Activated gamma-delta T cell (primary cell): ENCODE measurements around the gene SLC17A6.

Source experiments
- DNase-seq: peaks from one replicate; lab custom pipeline; 2025; lab: John Stamatoyannopoulos, UW
- total RNA-seq, 2 donors: gene quantifications; one replicate each; lab custom pipeline; 2026; lab: John Stamatoyannopoulos, UW

Gene SLC17A6
- 0 reads per million in 2 donors for total RNA-seq

DNA sequence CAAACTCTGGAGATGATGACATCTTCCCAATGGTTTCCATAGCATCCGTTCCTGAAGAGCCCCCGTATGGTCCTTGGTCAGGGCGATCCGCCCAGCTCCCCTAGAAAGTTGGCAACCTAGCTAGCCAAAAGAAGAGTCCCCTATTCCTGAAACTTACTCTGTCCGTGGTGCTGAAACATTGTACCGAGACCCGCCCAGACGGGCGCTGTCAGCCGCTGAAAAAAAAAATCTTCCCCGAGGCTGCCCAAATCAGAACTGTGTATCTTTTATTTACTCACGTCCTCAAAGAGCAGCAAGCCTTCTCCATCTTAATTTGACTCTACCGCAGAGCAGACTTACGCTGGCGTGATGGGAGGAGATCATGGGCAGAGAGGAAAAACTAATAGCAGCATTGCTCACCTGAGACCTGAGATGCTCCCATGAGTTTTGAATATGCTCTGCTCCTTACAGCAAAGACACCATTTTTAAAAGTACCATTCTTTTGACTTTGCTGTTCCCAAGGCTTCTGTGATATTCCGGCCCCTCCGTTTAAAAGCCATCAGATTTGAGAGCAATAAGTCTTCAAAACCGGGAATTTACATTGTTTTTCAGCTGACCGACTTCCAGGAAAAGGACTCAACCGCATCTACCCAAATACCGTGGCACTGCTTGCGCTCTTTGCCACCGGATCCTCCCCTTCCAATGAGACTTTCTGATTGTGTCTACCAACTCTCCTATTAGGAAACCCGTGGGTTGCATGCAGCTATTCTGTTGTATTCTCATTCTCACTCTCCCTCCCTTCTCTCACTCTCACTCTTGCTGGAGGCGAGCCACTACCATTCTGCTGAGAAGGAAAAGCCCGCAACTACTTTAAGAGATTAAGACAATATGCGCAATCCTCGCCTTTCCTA, at the start of gene SLC17A6:
TSS of gene SLC17A6 (plus strand) at position 786 of the 890 bp plus-strand sequence. CDS start 153 bp downstream, outside the sequence.
- DNase-seq: no peak

DNA sequence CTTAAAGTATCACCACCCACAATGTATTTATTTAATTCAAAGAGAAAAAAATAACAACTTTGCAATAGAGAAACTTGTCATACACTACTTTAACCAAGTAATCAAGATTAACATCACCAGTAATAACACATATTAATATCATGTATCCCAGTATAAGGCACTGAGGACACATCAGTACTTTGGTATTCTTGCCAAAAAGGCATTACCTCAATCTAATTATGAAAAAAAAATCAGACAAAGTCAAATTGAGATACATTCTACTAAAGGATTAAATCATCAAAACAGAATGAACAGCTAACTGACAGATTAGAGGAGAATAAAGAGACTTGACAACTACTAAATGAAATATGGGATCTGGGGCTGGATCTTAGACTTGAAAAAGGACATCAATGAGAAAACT, 35.8 kb upstream of the SLC17A6 start:
- no peak for DNase-seq

DNA sequence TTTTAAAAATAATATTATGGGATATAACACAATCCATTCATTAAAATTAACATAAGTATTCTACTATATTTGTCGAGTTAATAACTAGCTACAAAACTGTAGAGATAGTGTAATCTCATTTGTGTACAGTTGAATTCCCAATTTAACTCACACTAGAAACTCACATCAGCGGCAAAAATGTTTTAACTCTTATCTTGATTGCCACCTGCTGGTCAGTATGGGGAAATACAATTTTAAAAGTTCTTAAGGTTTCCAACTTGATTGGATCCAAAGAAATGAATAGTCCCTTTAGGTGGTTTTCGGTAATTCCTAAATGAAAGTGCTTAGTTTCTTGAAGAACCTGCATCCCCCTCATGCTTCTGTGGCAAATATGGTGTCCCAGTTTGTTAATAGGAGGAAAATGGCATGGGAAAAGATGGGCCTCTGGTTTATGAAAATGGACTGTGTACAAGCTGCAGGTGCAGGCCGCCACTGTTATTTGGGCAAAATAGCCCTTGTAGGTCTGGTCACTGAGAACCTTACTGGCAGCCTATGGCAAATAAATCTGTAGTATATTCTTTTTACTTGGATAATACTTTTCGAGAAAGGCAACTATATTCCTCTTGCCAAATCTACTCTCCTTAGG, 33.7 kb upstream of the SLC17A6 start:
- no peak for DNase-seq

DNA sequence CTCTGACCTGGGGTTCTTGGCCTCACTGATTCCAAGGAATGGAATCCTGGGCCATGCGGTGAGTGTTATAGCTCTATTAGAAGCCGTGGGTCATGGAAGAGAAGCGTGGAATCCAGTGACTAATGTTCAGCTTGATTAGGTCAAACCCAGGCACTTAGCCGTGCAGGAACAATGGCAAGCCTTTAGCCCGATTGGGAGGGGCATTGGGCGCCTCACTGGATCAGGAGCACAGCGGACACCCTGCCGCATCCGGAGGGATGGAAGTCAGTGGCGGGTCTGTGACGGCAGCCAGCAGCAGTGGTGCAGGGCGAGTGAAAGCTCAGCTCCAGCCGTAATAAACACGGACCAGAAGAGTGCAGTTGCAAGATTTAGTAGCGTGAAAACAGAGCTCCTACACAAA, 20.5 kb upstream of the SLC17A6 start:
- DNase-seq: no peak

- DNase-seq: no peak
These were observed 6.4 kb upstream of the SLC17A6 start for GRCh38 chr11:22331771-22332170.

DNA sequence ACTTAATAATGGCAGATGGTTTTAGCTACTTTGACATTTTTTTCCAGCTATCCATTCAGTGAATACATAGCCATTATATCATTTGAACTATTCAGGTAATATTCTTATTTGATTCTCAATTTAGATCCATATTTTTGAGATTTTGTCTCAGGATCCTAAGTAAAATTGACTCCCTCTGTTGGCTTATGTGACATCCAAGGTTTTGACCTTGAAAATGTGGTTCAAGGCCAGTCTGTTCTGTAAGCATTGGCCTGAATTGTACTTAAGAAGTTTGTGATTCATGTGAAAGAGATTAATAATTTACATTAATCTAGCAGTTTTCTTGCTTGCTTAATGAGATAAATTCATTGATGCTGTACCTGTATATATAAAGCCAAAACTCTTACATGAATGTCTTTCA, 1.6 kb upstream of the SLC17A6 start:
- no peak for DNase-seq

GRCh38 chr11:22339611-22340010, 1.4 kb downstream of the SLC17A6 start:
- DNase-seq: no peak

- DNase-seq: no peak
These were observed 2.1 kb downstream of the SLC17A6 start for GRCh38 chr11:22340235-22340634.

- DNase-seq: no peak
These were observed 2.8 kb downstream of the SLC17A6 start for GRCh38 chr11:22340701-22341587.

GRCh38 chr11:22341588-22341931, 3.4 kb downstream of the SLC17A6 start:
- no peak for DNase-seq

DNA sequence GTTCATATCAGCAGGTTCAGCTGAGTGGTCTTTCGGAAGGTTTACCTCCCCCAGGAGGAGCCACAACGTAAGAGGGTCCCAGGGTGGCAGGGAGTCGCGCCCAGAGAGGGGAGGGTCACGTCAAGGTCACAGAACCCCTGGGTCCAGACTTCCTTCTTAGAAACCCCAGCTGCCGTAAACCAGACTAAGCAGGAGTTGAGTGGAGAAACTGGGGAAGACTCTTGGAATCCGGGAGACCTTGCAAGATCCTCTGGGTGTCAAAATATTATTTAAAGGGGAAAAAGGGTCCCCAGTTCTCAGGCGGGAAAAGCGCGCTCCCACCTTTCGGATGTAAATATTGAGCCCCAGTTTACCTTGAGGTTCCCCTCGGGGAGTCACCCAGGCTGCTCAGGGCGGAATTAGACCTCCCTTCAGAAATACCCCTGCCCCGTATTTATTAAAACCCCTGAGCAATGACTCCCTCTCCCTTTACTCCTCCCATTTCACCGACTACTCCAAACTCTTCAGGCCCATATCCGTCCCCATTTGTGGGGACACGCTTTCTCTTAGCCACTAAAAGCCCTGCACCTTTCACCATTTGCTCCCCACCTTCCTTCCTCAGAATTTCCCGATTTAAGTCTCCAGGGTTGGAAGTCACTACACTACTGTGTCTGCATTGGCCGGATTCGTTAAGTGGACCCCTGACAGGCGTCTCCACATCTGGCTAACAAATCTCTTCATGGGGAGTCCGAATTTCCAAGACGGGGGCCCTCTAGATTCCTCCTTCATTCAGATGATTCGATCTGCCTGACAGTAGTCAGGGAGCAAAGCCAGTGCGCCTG, 4.2 kb downstream of the SLC17A6 start:
- no peak for DNase-seq

- no peak for DNase-seq
These were observed 4.8 kb downstream of the SLC17A6 start for GRCh38 chr11:22343032-22343324.

DNA sequence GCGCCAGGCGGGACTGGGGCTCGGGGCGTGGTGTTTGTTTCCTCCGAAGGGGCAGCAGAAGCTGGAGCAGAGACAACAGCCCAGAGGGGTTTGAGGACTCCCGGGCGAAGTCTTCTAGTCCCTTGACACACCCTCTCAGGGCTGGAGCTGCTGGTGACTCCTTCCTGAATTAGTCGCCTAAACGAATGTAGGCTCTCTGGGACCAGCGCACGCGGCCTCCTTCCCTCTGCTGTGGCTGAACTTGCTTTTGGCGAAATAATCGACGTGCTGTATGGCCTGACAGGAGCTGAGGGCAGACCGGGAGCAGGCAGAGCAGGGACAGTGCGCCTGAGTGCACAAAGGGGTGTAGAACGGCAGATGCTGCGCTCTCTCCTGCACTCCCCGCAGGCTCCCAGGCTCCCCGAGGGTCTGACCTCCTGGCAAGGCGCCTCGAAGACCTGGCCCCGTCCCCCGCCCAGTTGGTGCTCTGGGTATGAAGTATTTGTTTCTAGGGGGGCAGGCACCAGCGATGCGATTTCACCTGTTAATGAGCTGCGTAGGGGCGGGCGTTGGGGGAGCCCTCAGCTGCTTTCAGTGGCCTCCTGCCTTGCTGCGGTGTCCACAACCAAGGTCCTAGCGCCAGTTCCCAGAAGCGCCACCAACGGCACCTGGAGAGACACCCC, 5.3 kb downstream of the SLC17A6 start:
- no peak for DNase-seq

- DNase-seq: no peak
These were observed 5.9 kb downstream of the SLC17A6 start for GRCh38 chr11:22344081-22344480.

DNA sequence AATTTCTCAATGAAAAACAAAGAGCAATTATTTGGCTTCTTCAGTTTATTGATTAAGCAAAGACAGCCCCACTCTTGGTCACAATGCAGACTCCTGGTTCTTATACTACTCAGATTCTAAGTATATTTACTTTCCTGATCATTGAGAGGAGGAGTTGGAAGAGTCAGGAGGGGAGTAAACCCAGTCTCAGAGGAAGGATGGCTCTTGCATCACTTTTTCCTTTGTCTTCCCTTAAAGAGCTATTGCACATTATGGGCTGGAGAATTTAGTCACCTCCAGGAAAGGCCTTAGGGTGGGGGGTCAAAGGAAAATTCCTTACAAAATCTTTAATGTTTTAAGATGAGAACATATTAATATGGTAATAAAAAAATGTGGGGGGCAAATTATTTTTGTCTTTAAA, 8.1 kb downstream of the SLC17A6 start:
- no peak for DNase-seq

DNA sequence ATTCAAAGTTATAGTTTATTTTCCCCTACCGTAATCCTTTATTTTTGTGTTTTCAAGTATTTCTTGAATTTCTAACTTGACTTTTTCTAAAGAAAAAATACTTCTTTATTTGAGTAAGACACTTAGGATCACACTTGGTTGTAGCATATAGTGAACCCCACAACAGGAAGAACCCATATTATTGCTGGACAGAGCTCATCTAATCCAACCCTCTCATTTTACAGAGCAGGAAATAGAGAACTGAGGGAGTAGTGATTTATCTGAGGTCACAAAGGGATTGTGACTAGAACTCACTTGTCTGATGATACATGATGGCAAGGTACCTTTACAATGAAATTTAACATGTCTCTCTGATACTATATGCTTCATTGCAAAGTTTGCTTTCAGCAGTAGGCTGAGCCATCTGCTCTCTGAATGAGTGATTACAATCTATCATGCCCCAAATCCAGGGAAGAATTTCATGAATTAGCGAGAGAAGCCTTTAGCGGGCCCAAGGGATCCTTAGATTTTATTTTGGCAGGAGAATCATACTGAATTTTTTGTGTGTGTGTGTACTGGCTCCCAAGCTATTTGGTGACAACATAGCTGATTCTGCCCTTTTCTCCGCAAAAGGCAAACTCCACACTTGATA, 9.8 kb downstream of the SLC17A6 start:
- no peak for DNase-seq

DNA sequence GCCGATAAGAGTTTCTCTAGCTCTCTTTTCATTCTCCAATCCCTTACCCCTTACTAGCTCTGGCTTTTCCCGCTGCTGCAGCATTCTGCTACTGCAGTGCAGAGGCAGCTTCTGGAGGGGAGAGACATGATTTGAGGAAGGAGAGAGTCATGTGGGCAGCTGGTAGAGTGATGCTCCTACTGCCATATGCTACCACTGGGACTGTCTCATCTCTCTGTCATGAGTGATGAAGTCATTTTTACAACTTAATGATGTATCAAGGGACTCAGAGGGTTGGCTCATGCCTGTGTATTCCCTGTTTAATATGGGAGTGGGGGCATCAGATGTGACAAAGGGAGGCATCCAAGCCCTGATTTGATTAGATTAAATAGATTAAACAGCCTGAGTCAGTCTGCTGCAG, 11.3 kb downstream of the SLC17A6 start:
- DNase-seq: no peak

DNA sequence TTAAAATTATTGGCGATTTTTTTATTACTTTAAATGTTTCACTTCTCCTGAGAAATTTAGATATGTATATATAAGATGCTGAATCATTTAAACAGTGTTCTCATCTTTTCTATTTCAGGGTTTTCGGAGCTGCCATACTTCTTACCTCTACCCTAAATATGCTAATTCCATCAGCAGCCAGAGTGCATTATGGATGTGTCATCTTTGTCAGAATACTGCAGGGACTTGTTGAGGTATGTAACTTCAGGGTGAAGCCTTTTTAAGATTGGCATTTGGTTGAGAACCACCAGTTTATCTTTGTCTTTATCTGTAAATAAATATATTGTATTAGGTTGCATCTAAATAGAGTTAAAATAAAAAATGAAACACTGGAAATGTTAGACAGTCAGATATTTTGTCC, 21.1 kb downstream of the SLC17A6 start:
- no peak for DNase-seq

DNA sequence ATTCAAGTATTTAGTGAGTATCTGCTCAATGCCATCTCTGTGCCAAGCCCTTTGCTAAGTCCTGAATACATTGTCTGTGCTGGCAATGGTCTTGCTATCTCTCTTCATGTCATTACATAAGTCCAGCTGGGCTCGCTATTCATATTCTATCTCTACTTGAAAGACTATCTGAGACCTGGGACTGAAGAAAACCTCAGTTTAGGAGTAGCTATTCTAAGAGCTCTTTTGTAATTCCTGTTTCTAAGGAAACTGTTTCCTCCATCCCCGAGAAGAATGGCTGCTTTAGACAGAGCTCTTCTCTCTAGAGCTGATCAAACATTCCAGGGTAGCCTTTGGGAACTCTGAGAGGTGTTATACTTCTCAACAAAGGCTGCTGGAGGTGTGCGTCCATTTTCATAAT, 33.0 kb downstream of the SLC17A6 start:
- DNase-seq: no peak

DNA sequence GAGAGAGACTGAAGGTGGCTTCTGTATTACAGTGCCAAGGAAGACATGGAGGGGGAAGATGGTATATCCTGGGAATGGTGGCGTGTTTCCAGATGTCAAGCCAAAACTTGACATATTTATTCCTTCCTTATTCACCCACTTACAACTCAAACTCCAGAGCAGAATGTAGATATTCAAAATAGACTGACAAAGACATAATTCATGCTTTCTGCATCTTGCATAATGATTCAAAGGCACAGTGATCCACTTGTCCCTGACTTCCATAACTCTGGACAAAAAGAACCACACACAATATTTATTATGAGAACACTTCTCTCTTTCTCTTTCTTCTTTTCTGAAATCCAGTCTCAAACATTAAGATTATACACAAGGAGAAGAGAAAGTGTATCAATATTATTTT, 48.9 kb downstream of the SLC17A6 start:
- no peak for DNase-seq
